Stimulated activated naive CD8-positive, alpha-beta T cell treated with anti-CD3 and anti-CD28 coated beads, Interleukin-15, Interleukin-2, amounts not matched to agents 100 U/mL and 50 U/mL, for 24 hours (primary cell): Measurements from ENCODE around the gene HAVCR1.
"Not testable (repeated sequence)": the region's sequence is repeated elsewhere in the genome, so short reads cannot be mapped to it uniquely, and the experiment has no call there.

Experiments
- ATAC-seq: fragments of 150-1000 bp; cut with Tn5 transposase; one replicate; pipeline ENCODE4 v1.10.0; 2021
- DNase-seq: peaks from one replicate; pipeline ENCODE4 v3.0.0; 2021

Gene HAVCR1

GRCh38 chr5:157059093-157059539 lies at the start of gene HAVCR1:
TSS of gene HAVCR1 (minus strand) at chr5:157059116. CDS start at chr5:157057943, 1,173 bp downstream.
- ATAC-seq (no peak), DNase-seq (no peak)

DNA sequence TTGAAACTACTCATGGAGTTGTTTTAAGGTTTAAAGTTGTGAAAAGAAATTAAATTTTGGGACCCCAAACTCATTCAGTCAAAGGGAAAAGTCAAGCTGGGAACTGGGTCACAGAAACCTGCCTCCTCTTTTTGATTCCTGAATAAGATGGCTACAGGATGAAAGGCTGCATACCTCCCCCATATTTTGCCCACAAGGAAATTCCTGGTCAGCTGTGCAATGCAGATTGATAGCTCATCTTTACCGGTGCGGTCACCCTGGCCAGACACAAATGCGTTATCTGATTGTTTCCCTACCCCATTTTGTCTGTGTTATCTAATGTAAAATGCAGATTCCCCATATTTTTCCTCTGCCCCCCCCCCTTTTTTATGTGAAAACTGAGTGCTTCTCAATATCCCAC lies 48.6 kb upstream of the HAVCR1 start:
- no peak for ATAC-seq
- DNase-seq, result no peak

GRCh38 chr5:157106630-157107461 lies 47.9 kb upstream of the HAVCR1 start:
- peak; percentile 57 for DNase-seq
- peak; percentile 52 for ATAC-seq

GRCh38 chr5:157100140-157100679 lies 41.3 kb upstream of the HAVCR1 start:
- DNase-seq (peak; percentile 55), ATAC-seq (peak; percentile 96)

DNA sequence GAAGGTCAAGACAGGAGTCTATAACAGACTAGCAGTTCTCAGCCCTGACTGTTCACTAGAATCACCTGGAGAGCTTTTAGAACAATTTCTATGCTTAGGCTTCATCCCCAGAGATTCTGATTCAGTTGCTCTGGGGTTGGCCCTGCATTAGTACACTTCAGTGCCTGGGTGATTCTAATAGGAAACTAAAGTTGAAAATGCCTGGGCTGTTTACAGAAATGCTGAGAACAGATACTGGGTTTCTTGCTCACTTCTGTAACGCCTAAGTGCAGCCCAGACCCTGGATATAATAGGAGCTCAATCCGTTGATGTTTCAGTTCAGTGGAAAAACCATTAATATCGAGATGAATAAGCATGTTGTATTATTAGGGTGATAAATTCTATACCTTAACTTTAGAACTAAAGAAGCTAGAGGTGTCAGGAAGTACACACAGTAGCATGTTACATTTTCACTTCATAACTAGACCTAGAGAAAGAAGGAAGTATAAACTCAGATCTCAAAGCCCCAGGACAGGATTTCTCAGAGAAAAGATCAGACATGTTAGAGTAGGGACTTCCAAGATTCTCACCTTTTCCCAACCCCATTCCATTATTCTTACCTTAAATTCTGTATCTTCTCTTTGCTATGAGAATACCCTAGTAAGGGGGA lies 29.6 kb upstream of the HAVCR1 start:
- ATAC-seq (no peak), DNase-seq (no peak)

DNA sequence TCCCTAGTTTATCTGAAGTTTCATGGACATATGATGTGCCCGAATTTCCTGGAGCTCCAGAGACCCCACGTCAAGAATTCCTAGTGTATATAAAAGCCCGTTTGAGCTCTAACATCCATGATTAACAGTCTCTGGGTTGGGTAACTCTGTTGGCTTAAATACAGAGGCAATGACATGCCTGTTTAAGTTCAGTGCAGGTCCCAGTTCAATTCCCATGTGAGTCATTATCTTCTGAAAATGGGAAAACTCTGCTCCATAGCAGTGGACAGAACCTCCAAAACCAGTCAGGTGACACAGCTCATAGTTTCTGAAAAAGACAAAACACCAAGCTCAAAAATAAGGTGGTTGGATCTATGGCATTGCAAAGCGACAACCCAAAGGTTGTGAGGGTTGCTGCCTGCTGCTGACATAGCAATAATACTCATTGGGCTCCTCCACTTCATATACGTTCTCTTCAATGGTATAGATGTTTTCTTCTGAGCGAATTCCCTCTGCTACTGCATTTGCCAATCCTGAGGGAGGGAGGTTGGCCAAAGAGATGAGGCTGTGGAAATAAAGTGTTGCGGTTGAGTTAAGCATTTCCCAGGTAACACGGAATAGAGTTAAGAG lies 27.9 kb upstream of the HAVCR1 start:
- DNase-seq (no peak), ATAC-seq (no peak)

DNA sequence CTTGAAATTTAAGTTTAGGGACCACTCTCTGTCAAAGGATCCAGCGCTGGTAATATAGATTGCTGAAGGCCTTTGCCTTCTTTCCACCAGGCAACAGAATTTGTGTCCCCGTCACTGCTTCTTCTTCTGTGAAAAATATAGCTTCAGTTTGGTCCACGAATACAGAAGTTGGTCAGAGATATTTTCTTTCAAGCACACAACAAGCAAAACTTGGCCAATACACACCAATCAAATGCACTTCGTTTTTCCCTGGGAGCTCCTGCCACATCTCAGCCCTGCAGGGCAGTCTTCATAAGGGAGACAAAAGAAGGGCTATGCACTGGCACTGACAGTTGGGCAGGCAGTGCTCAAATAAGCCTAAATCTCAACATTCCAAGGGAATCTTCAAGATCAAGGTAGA lies 27.0 kb upstream of the HAVCR1 start:
- no peak for ATAC-seq
- DNase-seq, result no peak

GRCh38 chr5:157080286-157080685 lies 21.4 kb upstream of the HAVCR1 start:
- no peak for ATAC-seq
- no peak for DNase-seq

- no peak for DNase-seq
These were observed 17.6 kb upstream of the HAVCR1 start for GRCh38 chr5:157076558-157076957.

GRCh38 chr5:157072508-157072907 lies 13.6 kb upstream of the HAVCR1 start:
- peak; percentile 35 for DNase-seq
- peak; percentile 82 for ATAC-seq

More at GRCh38 chr5:157076558-157076957, 17.6 kb upstream of the HAVCR1 start:
- ATAC-seq, result peak; percentile 37

DNA sequence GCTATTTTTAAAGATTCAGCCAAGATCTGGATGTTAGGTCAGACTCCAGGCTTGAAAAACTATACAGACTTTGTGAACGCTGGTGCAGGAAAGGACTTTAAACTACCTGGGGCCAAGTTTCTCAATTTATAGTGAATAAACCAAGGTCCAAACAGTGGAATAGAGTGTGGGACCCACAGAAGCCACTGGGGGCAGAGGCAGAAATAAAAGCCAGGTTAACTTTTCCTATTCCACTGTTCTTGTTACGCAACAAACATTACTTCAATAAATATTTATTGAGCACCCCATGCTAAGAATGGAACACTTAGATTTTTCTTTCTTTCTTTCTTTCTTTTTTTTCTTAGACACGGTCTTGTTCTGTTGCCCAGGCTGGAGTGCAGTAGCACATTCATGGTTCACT lies 11.0 kb upstream of the HAVCR1 start:
- DNase-seq (no peak), ATAC-seq (no peak)

- ATAC-seq (no peak), DNase-seq (no peak)
These were observed 9.9 kb upstream of the HAVCR1 start for GRCh38 chr5:157068785-157069184.

DNA sequence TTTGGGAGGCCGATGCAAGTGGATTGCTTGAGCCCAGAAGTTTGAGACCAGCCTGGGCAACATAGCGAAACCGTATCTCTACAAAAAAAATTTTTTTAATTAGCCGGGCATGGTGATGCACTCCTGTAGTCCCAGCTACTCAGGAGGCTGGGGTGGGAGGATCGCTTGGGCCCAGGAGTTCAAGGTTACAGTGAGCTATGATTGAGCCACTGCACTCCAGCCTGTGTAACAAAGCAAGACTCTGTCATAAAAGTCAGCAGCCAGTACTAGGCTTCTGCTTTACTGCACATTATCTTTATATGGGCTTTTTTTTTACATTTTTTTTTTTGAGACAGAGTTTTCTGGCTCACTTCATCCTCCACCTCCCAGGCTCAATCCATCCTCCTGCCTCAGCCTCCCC lies 9.4 kb upstream of the HAVCR1 start:
- DNase-seq, result no peak
- ATAC-seq, result no peak

GRCh38 chr5:157067005-157067404 lies 8.1 kb upstream of the HAVCR1 start:
- DNase-seq (no peak), ATAC-seq (no peak)

GRCh38 chr5:157066080-157066479 lies 7.2 kb upstream of the HAVCR1 start:
- DNase-seq (no peak), ATAC-seq (no peak)

DNA sequence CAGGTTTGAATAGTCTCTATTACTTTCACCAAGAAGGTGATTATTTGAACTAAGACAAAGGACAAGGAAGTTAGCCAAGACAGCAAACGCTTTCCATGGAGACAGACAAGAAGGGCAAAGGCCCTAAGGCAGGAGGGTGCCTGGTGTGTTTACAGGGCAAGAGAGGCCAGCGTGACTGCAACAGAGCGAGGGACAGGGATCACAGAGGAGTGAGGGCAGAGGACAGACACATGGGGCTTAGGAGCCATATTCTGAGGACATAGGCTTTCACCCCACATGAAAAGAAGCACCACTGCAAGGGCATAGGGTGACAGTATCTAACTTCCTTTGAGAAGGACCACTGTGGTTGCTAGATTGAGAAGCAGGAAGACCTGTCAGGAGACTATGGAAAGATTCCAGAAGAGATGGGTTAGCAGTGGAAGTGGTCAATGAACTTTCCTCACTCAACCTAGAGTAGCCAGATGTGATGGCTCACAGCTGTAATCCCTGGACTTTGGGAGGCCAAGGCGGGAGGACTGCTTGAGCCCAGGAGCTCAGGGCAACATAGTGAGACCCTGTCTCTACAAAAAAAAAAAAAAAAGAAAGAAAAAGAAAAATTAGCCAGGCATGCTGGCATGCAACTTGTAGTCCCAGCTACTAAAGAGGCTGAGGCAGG lies 5.0 kb upstream of the HAVCR1 start:
- DNase-seq, result no peak
- ATAC-seq, result no peak

- DNase-seq, result no peak
- no peak for ATAC-seq
These were observed 975 bp upstream of the HAVCR1 start for GRCh38 chr5:157059891-157060290.

DNA sequence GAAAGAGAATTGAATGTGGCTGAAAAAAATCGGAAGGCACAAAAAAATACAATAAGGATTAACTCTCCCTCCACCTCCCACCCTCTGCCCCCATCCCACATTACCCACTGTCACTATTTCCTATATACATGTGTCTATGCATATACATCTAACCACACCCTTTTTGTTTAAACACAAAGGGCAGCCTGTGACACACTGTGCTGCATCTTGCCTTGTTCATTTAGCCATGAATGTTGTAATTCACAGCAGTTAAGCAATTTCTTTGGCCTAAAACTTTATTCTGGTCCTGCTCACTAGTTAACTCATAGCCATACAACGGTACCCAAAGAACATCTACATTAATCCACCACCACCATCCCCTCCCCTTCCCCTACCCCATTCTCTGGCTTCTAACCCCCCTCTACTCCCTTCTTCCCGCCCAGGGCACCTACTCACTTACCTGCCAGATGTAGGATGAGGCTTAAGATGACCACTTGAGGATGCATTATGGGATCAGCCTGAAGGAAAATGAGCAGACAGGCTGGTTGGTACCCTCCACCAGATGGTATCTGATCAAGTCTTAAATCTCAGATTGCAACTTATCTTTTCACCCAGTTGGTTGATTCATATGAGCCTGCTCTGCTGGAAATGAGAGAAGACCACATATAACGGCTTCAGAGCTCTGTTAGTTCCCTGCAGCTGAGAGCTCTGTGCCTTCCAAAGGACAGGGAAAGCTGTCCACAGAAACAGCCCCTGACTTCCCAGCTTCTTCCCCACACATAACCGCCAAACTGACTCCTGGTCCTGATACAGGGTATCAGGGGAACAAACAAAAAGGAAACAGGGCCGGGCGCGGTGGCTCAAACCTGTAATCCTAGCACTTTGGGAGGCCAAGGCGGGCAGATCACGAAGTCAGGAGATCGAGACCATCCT lies 1.2 kb downstream of the HAVCR1 start:
- no peak for DNase-seq
- no peak for ATAC-seq

GRCh38 chr5:157056848-157057247 lies 2.1 kb downstream of the HAVCR1 start:
- ATAC-seq, DNase-seq: not testable (repeated sequence)

- DNase-seq (no peak), ATAC-seq (no peak)
These were observed 7.2 kb downstream of the HAVCR1 start for GRCh38 chr5:157051604-157052245.

- peak; percentile 50 for ATAC-seq
- DNase-seq, result no peak
These were observed 8.9 kb downstream of the HAVCR1 start for GRCh38 chr5:157050050-157050449.
